ENCODE data around the gene ECE1. TPM values are rescaled to one million over a fixed set of nuclear protein-coding genes. Genes with fewer than 3 reads are reported as not detected.

ECE1 gene
- total RNA-seq, 3 donors from 2014 or later: 103 to 161 (median 149) TPM

GRCh38 chr1:21313886-21314721 is 23.8 kb upstream of the ECE1 start:
- intact Hi-C loops (cut with DNase I, micrococcal nuclease): no loop called here
- no peak for TF ChIP-seq CTCF (IDR thresholded peaks at IDR 0.05)
- ATAC-seq (no peak), DNase-seq (no peak)
- no peaks in the 10 kb centered on the region for H3K36me3 ChIP-seq (ENCODE audit: low read depth)
- H3K4me3 ChIP-seq: no peak overlapping the region
- peaks cover 7% of the 10 kb centered on the region for H3K4me1 ChIP-seq (ENCODE audit: low read depth)
- no peaks in the 10 kb centered on the region for H3K9me3 ChIP-seq

- DNase-seq (no peak), ATAC-seq (peak; percentile 15)
- H3K4me3 ChIP-seq: no peak overlapping the region
- H3K4me1 ChIP-seq (ENCODE audit: low read depth): peaks cover 11% of the 10 kb centered on the region
- intact Hi-C loops (cut with DNase I, micrococcal nuclease): no loop called here
- TF ChIP-seq CTCF (IDR thresholded peaks at IDR 0.05): no peak
- no peaks in the 10 kb centered on the region for H3K9me3 ChIP-seq
- H3K36me3 ChIP-seq (ENCODE audit: low read depth): no peaks in the 10 kb centered on the region
These were observed 23.1 kb upstream of the ECE1 start for GRCh38 chr1:21313203-21313885.

- ATAC-seq (no peak), DNase-seq (no peak)
- Histone ChIP-seq H3K4me3 (no peak overlapping the region), H3K4me1 (ENCODE audit: low read depth) (peaks cover 11% of the 10 kb centered on the region), H3K9me3 (no peaks in the 10 kb centered on the region), H3K36me3 (ENCODE audit: low read depth) (no peaks in the 10 kb centered on the region)
- no peak for TF ChIP-seq CTCF (IDR thresholded peaks at IDR 0.05)
- intact Hi-C loops (cut with DNase I, micrococcal nuclease): no loop called here
These were observed 22.2 kb upstream of the ECE1 start for GRCh38 chr1:21312407-21312992.

- no peak for TF ChIP-seq CTCF (IDR thresholded peaks at IDR 0.05)
- DNase-seq (no peak), ATAC-seq (no peak)
- Histone ChIP-seq H3K36me3 (ENCODE audit: low read depth) (no peaks in the 10 kb centered on the region), H3K9me3 (no peaks in the 10 kb centered on the region), H3K4me3 (no peak overlapping the region), H3K4me1 (ENCODE audit: low read depth) (peaks cover 11% of the 10 kb centered on the region)
- intact Hi-C loops (cut with DNase I, micrococcal nuclease): no loop called here
These were observed 20.8 kb upstream of the ECE1 start for GRCh38 chr1:21311016-21311415.

GRCh38 chr1:21308847-21309652 is 18.8 kb upstream of the ECE1 start:
- Histone ChIP-seq H3K36me3 (ENCODE audit: low read depth) (no peaks in the 10 kb centered on the region), H3K4me3 (no peak overlapping the region), H3K4me1 (ENCODE audit: low read depth) (peaks cover 10% of the 10 kb centered on the region), H3K9me3 (no peaks in the 10 kb centered on the region)
- DNase-seq (no peak), ATAC-seq (no peak)
- intact Hi-C loops (cut with DNase I, micrococcal nuclease): no loop called here
- TF ChIP-seq CTCF (IDR thresholded peaks at IDR 0.05): no peak

Data from mucosa of descending colon (tissue), 3 donors.